Stimulated activated CD4-positive, alpha-beta T cell treated with anti-CD3 and anti-CD28 coated beads, Interleukin-1b, Interleukin-23, amount 100 ng/mL, for 4 hours (primary cell): ENCODE measurements around the gene CACNG7.

Source experiments
- DNase-seq, 2 donors: peaks; one replicate each; pipeline ENCODE4 v3.0.0-alpha.2; 2020; ENCODE audit warnings: low read depth in 2 of 2

Gene CACNG7

DNA sequence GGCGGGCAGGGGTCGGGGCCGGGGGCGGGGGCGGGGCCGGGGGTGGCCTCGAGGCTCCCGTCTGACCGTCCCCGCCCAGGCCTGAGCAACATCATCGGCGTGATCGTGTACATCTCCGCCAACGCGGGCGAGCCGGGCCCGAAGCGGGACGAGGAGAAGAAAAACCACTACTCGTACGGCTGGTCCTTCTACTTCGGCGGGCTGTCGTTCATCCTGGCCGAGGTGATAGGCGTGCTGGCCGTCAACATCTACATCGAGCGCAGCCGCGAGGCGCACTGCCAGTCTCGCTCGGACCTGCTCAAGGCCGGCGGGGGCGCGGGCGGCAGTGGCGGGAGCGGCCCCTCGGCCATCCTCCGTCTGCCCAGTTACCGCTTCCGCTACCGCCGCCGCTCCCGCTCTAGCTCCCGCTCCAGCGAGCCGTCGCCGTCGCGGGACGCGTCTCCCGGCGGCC lies 72.9 kb downstream of the CACNG7 start:
- no peak for DNase-seq

DNA sequence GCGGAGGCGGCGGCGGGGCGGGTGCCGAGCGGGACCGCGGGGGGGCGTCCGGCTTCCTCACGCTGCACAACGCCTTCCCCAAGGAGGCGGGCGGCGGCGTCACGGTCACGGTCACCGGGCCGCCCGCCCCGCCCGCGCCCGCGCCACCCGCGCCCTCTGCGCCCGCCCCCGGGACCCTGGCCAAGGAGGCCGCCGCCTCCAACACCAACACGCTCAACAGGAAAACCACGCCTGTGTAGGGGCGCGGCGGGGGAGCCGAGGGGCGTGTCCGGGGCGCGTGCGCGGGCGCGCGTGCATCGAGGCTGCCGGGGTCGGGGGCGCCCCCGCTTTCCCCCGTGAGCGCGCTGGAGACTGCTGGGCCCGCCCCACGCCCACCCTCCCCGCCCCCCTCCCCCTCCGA lies 73.5 kb downstream of the CACNG7 start:
- peak in 1 of 2 donors; percentile 7 for DNase-seq

DNA sequence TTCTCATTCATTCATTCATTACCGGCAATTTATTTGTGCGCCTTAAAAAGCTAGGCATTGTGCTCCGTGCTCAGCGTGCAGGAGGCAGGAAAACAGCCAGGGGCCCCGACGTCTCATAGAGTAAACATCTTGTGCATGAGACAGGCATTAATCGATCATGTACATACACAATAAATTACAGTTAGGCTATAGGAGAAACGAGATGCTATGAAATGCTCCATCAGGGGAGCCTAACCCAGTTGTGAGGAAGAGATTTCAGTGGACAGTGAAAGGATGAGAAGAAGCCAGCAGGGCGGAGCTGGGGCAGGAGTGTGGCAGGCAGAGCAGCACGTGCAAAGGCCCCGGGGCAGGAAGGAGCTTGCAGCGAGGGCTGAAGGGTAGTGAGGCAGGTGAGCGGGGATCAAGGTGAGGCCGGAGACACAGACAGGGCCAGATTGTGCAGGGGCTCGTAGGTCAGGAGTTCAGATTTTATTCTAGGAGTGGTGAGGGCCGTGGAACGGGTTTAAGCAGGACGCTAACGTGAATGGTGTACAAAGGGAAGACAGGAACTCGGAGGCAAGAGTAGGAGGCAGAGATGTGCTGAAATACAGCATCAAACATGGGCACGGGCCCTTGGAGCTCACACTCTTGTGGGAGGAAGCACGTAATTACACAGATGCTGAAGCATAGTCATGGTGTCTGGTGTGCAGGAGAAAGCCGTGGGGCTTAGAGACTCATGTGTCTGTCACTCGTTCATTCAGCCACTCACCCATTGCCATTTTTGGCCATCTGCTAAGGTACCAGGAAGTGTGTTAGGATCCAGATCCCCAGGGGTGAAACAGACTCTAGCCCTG lies 74.6 kb downstream of the CACNG7 start:
- no peak for DNase-seq

DNA sequence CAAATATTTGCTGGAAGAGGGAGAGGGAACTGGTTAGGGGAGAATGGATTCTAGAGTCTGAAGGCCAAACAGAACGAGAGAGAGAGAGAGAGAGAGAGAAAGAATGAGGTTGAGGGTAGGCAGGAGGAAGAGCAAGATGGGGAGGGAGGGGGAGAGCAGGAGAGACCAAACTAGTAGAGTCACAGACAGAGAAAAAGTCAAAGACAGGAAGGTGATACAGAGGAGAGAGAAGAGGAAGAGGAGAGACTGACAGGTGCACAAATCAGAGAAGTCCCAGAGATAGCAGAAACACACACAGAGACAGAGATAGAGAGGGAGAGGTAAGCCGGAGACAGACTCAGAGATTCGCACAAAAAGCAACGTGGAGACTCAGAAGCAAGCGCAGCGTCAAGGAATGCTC lies 76.8 kb downstream of the CACNG7 start:
- DNase-seq, result no peak

DNA sequence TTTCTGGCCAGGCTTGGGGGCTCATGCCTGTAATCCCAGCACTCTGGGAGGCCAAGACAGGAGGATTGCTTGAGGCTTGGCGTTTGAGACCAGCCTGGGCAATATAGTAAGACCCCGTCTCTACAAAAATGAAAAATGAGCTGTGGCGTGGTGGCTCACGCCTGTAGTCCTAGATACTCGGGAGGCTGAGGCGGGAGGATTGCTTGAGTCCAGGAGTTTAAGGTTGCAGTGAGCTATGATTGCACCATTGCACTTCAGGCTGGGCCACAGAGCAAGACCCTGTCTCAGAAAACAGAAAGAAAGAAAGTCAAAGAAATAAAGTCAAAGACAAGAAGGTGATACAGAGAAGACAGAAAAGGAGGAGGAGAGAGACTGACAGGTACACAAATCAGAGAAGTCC lies 79.9 kb downstream of the CACNG7 start:
- no peak for DNase-seq

DNA sequence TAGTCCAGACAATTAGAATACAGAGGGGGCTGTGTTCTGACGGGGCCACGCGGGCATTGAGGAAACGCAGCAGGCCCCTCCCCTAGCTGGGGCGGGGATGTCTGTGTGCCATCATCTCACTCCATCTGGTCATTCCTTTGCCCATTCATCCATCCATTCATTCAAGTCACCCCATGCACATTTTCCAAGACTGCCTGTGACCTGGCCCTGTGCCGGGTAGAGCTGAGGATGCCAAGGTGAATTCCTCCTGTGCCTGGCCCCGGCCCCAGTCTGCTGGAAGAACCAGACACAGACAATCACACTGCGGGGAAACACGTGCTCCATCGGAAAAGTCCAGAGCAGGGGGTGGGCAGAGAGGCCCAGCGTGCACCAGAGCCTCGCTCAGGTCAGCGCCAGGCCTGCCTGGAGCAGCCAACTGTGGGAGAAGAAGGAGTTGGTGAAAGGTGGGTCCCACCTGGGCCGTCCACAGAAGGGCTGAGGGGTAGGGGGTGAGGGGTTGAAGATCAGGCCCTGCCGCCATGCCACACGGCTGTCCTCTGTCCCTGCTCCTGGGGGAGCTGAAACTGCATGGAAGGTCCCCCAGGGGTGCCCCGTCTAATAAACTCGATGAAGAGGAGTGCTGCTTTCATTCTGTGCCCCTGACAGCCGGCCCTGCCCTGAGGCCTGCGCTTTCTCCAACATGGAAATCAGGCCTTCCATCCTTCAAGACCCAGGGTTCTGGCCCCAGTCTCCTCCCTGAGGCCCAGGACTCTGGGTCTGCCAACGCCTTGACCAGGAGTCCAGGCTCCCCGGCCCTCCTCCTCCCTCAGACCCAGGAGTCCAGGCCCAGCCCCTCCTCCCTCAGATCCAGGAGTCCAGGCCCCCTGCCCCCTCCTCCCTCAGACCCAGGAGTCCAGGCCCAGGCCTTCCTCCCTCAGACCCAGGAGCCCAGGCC lies 80.8 kb downstream of the CACNG7 start:
- no peak for DNase-seq

DNA sequence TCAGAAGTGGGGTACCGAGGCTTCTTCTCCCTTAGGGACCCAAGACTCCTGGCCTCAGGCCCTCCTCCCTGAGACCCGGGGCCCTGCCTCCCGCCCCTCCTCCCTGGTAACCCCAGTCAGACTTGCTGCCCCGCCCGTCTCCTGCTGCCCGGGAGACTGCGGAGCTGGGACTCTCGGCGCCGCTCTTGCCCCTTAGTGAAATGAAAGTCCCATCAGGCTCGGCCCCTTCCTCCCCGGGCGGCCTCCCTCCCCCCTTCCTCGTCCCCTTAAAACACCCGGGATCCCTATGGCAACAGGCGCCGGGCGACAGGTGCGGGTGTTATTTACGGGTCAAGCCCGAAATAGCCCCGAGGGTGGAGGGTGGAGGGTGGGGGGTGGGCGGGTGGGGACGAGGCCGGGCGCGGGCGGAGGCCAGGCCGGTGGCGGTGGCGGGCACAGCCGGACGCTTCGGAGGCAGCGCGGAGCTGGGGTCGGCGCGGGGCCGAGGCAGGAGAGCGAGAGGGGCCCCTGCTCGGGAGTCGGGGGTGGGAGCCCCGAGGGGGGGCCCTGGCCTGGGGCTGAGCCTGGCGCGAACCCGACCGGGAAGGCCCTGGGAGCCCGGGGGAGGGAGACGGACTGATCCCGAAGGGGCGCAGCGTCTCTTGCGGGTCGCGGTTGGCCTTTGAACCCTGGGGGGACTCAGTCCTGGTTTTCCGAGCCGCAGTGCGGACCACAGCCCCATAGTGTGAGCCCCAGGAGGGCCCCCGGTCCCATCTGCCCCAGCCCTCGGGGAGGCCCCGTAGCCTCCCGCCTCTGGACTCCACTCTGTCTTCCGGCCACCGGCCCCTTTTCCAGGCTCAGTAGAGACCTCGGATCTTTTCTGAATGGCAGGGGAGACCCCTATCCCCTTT lies 82.4 kb downstream of the CACNG7 start, which contains the start of gene CACNG6:
Gene CACNG6 (plus strand): TSS at position 414 of the 890 bp plus-strand sequence. CDS start 1,241 bp downstream, outside the sequence.
- no peak for DNase-seq

DNA sequence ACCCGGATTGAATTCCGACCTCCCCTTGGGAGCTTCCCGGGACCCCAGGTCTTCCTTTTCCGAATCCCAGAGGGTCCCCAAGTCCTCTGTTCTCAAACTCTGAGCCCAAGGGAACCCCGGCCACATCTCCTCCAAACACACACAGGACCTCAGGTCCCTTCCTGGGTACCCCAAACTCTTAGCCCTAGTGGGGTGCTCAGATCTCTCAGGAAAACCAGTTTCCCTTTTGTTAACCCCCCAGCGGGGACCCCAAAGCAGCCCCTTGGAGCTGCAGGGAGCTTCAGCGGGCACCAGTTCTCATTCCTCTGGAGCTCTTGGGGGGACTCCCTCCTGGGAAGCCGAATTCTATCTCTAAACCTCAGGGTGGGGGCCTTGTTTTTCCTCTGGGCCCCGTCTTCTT lies 83.1 kb downstream of the CACNG7 start:
- no peak for DNase-seq

DNA sequence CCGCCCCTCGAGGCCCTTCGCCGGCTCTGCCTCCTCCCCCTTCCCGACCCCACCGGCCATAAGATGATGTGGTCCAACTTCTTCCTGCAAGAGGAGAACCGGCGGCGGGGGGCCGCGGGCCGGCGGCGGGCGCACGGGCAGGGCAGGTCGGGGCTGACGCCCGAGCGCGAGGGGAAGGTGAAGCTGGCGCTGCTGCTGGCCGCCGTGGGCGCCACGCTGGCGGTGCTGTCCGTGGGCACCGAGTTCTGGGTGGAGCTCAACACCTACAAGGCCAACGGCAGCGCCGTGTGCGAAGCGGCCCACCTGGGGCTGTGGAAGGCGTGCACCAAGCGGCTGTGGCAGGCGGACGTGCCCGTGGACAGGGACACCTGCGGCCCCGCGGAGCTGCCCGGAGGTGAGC lies 83.7 kb downstream of the CACNG7 start:
- no peak for DNase-seq

DNA sequence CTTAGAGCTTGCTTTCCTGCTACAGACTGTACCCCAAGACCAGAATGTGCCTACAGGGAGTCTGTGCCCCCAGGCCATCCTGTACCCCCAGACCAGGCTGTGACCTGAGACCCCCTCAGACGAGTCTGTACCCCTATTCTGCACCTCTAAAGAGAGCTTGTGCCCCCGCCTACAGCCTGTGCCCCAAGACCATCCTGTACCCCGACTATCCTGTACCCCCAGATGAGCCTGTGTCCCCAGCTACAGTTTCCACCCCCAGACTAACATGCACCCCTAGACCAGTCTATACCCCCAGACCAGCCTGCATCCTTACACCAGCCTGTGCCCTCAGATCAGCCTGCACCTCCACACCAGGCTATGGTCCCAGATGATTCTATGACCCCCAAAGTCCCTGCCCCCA lies 84.4 kb downstream of the CACNG7 start:
- no peak for DNase-seq
